ENCODE results near the gene SP6. TPM values are rescaled to one million over a fixed set of nuclear protein-coding genes. Genes with fewer than 3 reads are reported as not detected.

SP6 gene
- under 1 TPM; 0.16 to 0.23 TPM for total RNA-seq

DNA sequence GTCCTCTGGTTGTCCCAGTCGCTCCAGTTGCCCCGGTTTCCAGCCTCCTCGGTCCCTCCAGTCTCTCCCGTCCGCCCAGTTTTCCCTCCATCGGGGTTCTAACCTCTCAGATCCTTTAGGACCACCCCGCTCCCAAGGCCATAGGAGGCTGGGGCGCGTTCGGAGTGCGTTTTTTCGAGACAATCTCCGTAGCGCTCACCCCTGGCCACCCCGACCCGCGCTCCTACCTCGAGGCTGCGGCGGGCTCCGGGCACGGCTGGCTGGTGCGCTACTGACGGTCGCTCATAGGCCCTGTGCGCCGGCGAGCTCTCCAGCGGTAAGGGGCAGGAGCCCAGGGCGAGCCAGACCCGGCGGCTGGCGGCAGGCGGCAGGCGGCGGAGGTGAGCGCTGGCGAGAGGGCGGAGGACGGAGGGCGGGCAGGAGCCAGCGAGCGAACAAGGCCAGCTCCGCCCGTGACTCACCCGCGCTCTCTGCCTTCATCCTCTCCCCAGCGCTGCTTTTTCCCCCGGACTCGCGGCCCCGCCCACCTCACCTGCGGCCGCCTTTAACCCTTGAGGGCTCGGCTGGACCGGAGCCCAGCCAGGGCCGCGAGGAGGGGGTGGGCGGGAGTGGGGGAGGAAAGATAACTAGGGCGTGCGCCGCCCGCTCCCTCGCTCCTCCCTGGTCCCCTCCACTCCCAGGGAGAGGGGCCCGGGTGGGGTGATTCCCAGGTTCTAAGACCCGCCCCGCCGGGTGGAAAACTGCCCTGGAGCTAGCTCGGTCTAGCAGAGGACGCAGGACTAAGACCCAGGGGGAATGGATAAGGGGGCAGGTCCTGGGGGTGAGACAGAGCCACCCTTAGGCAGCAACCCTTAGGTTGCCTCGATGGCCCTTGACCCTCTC, at the start of gene SP6:
TSS of gene SP6 (minus strand) at position 472 of the 882 bp plus-strand sequence. CDS start 2,734 bp downstream, outside the sequence.
- ATAC-seq (peak; percentile 89 to 95), DNase-seq (ENCODE audit: low spot score in 2 of 2) (peak in 1 of 2 donors; percentile 64)
- Mint-ChIP-seq H3K9me3 (no peaks in the 10 kb centered on the region), H3K27ac (no peak within 1 kb of the TSS), H3K36me3 (peaks cover 0 to 5% of the 10 kb centered on the region in 2 donors)

DNA sequence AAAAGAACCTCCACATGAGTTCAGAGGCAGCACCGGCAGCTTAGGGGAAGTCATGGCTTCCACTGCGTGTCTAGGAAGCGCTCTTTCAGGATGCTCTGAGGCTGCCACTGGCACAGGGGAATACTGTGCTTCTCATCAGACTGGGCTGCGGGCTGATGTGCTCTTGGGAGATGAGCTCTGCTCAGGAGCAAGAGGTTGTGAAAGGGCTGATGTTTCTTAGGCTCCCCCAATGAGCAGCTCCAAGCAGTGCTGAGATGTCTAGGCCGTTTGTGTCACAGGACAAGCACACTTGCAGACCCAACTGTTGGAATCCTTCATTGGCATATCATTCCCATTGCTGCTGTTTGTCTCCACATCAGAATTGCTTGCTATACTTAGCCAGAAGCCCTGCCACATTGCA, 48.7 kb upstream of the SP6 start:
- Mint-ChIP-seq H3K27ac (no peak overlapping the region), H3K9me3 (no peaks in the 10 kb centered on the region), H3K36me3 (peaks cover 0 to 21% of the 10 kb centered on the region in 2 donors)
- ATAC-seq (no peak), DNase-seq (ENCODE audit: low spot score in 2 of 2) (no peak)

DNA sequence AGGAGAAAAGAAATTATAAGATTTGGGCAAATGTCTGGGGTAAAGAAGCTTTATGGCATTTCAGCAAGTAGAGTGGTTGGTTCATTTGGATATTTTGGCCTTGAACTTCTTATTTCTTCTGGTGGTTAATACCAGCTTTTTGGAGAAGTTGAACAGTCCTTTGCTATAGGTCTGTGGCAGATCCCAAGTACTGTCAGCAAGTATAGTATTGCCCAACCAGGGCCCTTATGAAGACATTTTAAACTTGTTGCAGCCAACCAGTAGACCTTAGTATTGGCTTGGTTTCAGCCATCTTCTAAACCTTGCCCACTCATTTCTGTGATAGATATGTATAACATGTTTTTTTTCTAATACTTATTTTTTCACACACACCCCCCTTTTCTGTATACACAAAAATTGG, 47.3 kb upstream of the SP6 start:
- peaks cover 0 to 21% of the 10 kb centered on the region in 2 donors for H3K36me3 Mint-ChIP-seq
- H3K27ac Mint-ChIP-seq: no peak overlapping the region
- ATAC-seq: no peak
- no peak for DNase-seq (ENCODE audit: low spot score in 2 of 2)
- no peaks in the 10 kb centered on the region for H3K9me3 Mint-ChIP-seq

DNA sequence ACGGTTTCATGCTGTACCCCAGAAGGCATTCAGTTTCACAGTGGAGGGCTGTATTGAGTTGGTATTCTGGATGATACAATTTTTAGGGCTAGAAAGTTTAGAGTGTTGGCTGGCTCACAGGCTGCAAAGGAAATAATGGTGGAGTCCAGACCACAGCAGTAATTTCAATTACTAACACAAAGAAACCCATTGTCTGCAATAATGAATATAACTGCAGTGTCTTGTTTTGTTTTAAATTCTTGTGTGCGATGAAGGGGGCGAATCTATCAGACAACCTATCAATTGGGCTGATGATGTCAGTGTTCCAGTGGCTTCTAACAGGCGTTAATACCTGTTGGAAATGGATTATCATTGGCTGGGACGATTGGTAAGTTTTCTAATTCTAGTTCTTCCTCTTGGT, 46.6 kb upstream of the SP6 start:
- no peak for ATAC-seq
- peaks cover 0 to 21% of the 10 kb centered on the region in 2 donors for H3K36me3 Mint-ChIP-seq

DNA sequence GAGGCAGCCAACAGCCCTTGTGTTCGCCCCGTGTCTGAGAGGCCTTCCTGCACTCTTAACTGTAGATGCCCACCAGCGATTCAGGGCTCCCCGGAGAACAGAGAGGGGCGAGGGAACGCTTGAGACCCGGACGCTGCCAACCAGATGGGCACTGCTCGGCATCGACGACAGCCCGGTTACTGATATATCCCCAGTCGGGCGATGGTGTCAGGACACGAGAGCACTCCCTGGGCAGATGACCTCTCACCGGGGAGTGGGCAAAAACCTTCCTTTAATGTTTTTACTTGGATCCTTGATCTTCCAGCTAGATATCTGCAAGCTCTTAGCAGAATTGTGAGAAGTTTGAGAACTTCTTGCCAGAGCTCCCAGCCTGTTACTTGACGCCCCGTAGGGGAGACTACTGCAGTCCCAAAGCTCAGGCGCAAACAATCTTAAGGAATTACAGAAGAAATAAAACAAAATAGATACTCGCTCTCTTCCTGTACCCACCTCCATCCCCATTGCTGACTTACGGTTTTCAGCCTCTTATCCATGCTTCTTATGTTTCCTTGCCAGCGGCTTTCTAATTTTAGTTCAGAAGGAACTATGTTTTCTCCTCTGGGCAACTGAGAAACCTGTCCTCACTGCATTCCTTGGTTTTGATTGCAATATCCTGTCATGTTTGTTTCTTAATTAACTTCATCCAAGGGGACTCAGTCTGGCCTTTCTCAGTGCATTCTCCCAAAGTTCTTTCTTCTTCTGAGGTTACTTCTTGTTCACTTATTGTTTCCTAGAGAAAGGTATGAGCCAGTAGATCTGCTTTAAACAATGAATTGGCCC, 45.9 kb upstream of the SP6 start:
- peaks cover 0 to 21% of the 10 kb centered on the region in 2 donors for H3K36me3 Mint-ChIP-seq

More for the DNA sequence above, 46.6 kb upstream of the SP6 start:
- Mint-ChIP-seq H3K27ac (peak overlapping the region in 1 of 2 donors; percentile 95), H3K9me3 (no peaks in the 10 kb centered on the region)
- no peak for DNase-seq (ENCODE audit: low spot score in 2 of 2)

GRCh38 chr17:47895856-47896671, 45.1 kb upstream of the SP6 start, which contains the start of gene SP2:
Gene SP2 (plus strand): TSS chr17:47896236. CDS start chr17:47896287, 51 bp downstream.
- Mint-ChIP-seq H3K9me3 (no peaks in the 10 kb centered on the region), H3K36me3 (peaks cover 0 to 21% of the 10 kb centered on the region in 2 donors), H3K27ac (peak within 1 kb of the TSS; percentile 95 to 98)
- DNase-seq (ENCODE audit: low spot score in 2 of 2): peak; percentile 100
- peak; percentile 92 for ATAC-seq

More for the DNA sequence above, 45.9 kb upstream of the SP6 start:
- H3K27ac Mint-ChIP-seq: peak overlapping the region; percentile 94 to 95
- no peaks in the 10 kb centered on the region for H3K9me3 Mint-ChIP-seq
- ATAC-seq (no peak), DNase-seq (ENCODE audit: low spot score in 2 of 2) (no peak)

- Mint-ChIP-seq H3K36me3 (peaks cover 0 to 21% of the 10 kb centered on the region in 2 donors), H3K9me3 (no peaks in the 10 kb centered on the region), H3K27ac (peak overlapping the region; percentile 95 to 98)
- DNase-seq (ENCODE audit: low spot score in 2 of 2) (no peak), ATAC-seq (no peak)
Observed at GRCh38 chr17:47895347-47895855, 44.4 kb upstream of the SP6 start.

DNA sequence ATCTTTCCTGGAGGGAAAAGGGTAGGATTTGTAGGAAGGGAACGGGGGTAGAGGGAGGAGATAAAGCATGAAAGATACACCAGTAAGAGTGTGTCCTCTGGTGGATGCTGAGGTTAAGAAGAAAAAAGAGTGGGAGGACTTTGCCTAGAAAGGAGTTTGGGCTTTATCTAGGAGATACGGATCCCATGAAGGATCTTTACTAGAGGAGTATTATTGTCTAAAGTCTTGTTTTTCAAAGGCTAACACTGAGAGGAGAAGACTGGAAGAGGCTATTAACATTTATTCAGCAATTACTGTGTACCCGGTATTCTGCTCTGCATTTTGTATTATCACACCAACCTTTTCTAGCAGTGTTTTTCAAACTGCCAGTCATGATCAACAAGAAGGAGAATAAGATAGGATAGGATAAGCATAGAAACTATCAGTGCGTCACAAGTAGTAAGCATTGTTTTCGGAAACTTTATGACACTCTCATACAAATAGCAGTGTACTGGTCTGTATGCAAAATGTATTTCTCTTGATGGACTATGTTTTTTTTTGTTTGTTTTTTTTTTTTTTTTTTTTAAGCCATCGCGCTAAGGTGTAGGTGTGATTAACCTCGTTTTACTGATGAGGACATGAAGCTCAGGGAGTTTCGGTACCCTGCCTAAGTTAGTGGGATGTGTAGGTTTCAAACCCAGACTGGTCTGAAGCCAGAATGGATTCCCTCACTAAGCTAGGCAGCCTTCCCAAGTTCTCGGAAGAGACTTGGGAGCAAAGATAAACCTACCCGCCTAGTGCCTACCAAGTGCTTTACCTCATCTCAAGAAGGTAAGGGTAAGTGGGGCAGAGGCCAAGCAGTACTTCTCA, 43.8 kb upstream of the SP6 start:
- H3K36me3 Mint-ChIP-seq: peaks cover 0 to 21% of the 10 kb centered on the region in 2 donors
- DNase-seq (ENCODE audit: low spot score in 2 of 2): no peak
- no peak for ATAC-seq
- peak overlapping the region; percentile 95 to 98 for H3K27ac Mint-ChIP-seq
- no peaks in the 10 kb centered on the region for H3K9me3 Mint-ChIP-seq

GRCh38 chr17:47891545-47892088, 40.7 kb upstream of the SP6 start:
- H3K9me3 Mint-ChIP-seq: no peaks in the 10 kb centered on the region
- H3K27ac Mint-ChIP-seq: peak overlapping the region in 1 of 2 donors; percentile 9
- peaks cover 0 to 8% of the 10 kb centered on the region in 2 donors for H3K36me3 Mint-ChIP-seq
- DNase-seq (ENCODE audit: low spot score in 2 of 2) (no peak), ATAC-seq (no peak)

DNA sequence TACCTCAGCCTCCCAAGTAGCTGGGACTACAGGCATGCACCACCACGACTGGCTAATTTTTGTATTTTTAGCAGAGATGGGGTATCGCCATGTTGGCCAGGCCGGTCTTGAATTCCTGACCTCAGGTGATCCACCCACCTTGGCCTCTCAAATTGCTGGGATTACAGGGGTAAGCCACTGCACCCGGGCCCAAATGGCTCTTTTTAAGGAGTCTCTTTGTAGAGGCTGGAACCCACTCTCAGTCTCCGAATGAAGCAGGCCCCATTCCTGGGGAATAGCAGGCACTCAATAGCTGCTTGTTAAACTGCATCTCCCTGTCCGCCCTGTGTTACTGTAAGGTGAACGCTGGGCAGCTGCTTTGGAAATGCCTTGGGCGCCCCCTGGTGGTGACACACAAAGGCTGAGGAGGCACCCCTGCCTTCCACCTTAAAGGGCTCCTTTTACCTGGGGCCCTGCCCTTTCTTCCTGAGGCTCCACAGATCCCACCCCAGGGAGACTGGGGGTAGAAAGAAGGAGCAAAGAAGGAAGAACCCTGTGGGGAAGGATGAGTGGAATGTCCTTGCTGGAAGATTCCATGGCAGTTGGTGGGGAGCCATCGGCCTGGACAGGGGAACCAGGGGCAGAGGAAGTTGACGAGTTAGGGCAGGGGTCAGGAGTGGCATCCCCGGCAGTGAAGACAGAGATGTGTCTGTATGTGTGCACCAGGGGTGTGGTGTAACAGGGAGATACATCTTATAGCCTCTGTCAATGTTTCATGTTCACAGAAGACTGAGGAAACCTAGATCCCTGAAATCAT, 39.0 kb upstream of the SP6 start:
- Mint-ChIP-seq H3K36me3 (no peaks in the 10 kb centered on the region), H3K9me3 (no peaks in the 10 kb centered on the region), H3K27ac (peak overlapping the region in 1 of 2 donors; percentile 77)
- DNase-seq (ENCODE audit: low spot score in 2 of 2): peak; percentile 87 to 94
- peak; percentile 98 to 100 for ATAC-seq

GRCh38 chr17:47888293-47888692, 37.3 kb upstream of the SP6 start:
- Mint-ChIP-seq H3K36me3 (no peaks in the 10 kb centered on the region), H3K27ac (peak overlapping the region in 1 of 2 donors; percentile 48), H3K9me3 (no peaks in the 10 kb centered on the region)
- ATAC-seq (no peak), DNase-seq (ENCODE audit: low spot score in 2 of 2) (no peak)

DNA sequence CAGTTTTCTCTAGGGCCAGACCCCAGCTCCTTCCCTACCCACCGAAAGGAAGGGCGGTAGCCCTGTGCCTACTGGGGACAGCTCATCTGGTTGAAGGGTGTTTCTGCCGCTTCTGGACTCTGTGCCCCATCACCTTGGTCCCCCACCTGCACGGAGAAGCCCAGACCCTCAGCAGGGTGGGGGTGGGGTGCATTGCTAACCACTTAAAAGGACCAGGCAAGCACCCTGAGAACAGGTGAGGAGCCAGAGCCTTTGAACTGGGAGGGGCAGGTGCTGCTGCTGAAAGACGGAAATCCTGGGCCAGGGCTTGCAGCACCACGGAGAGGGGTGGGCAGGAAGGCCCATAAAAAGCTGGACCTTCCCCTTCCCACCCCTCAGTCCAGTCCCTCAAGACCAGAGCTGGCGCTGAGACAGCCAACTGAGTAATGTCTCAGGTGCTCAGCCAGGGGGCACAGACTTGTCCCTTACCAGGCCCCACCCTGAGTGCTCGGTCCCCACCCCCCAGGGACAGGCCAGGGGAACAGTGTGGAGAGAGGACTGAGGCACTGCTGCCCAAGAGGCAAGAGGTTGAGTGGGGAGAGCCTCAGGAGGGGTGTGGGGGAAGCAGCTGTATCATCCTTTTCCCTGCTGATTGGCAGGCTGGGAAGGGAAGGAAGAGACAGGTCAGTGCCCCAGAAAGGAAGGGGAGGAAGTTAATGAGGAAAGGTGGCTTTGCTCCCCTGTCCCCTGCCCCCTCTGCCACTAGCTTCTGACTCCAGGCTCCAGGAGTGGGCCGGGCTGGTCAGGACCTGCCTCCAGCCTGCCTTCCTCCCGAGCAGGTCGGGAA, 34.2 kb upstream of the SP6 start:
- Mint-ChIP-seq H3K36me3 (no peaks in the 10 kb centered on the region), H3K27ac (peak overlapping the region in 1 of 2 donors; percentile 59), H3K9me3 (no peaks in the 10 kb centered on the region)
- ATAC-seq: no peak
- no peak for DNase-seq (ENCODE audit: low spot score in 2 of 2)

GRCh38 chr17:47884427-47884740, 33.4 kb upstream of the SP6 start:
- no peaks in the 10 kb centered on the region for H3K36me3 Mint-ChIP-seq
- ATAC-seq (no peak), DNase-seq (ENCODE audit: low spot score in 2 of 2) (no peak)
- H3K27ac Mint-ChIP-seq: no peak overlapping the region
- no peaks in the 10 kb centered on the region for H3K9me3 Mint-ChIP-seq
